Astrocyte of the hippocampus (primary cell): ENCODE measurements around the gene PTPN1.
"Not testable (repeated sequence)": the region's sequence is repeated elsewhere in the genome, so short reads cannot be mapped to it uniquely, and the experiment has no call there.

Experiments
- DNase-seq: peaks from one replicate; pipeline ENCODE4 v3.0.0; 2011; ENCODE audit warnings: low read depth, low spot score

Gene PTPN1

DNA sequence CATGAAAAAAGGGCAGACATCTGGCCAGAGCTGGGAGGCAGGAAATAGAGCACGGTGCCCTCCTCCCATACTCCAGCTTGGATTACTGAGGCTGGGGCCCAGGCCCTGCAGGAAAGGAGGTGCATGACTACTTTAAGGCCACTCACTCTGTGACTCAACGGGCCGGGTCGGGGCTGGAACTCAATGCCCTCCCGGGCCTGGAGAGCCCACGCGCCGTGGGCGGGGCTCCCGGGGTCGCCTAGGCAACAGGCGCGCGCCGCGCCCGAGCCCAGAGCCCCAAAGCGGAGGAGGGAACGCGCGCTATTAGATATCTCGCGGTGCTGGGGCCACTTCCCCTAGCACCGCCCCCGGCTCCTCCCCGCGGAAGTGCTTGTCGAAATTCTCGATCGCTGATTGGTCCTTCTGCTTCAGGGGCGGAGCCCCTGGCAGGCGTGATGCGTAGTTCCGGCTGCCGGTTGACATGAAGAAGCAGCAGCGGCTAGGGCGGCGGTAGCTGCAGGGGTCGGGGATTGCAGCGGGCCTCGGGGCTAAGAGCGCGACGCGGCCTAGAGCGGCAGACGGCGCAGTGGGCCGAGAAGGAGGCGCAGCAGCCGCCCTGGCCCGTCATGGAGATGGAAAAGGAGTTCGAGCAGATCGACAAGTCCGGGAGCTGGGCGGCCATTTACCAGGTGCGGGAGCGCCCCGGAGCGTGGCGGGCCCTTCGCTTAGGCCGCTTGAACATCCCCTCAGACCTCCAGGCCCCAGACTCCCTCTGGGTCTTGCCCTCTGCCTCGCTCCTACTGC lies at the start of gene PTPN1:
TSS of gene PTPN1 (plus strand) at position 461 of the 783 bp plus-strand sequence. CDS start at position 606, 145 bp downstream.
- peak; percentile 100 for DNase-seq

DNA sequence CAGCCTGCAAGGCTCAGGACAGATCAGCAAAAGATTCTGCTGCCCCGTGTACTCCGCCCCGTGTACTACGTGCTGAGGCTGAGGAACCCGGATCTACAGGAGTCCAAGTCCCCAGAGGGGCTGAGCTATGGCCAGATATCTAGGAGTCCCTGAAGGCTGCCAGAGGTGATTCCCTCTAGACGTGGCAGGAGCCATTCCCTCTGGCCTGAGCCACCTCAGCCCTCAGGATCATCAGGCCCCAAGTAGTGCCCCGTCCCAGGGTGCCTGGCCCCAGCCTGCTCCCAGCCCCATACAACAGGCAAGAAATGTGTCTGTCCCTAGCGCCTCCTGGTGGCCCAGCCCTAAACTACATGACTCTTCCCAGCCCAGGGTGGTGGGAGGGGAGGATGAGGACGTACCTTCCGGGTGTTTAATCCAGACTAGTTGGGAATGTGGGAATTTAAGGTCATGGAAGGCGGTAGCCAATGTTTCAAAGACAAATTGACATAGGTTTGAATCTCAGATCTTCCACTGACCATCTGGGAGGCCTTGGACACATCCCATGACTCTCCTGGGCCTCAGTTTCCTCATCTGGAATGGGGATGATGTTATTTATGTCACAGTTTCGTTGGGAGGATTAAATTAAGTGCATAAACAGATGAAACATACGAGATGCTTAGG lies 49.4 kb upstream of the PTPN1 start:
- DNase-seq, result peak; percentile 91

DNA sequence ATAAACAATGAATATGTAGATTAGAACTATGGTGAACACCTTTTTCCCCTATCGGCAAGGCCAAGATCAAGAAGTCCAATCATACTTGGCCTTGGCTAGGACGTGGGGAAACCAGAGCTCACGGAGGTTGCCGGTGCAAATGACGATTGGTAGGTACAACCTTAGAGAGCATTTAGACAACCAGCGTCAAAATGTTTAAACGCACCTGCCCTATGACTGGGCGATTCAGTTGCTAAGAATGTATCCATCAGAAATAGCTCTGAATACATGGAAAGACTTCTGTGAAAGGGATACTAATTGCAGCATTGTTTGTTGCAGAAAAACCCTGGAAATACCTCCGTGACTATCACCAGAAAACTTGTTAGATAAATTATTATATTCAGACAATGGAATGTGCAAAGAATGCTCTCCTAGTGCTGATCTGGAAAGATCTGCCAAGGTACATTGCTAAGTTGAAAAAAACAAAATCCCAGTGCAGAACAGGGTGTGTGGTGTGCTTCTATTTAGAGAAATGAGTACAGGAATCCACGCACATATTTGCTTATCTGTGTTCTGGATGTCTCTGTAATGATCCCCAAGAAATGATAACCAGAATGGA lies 48.0 kb upstream of the PTPN1 start:
- DNase-seq, result peak; percentile 59

DNA sequence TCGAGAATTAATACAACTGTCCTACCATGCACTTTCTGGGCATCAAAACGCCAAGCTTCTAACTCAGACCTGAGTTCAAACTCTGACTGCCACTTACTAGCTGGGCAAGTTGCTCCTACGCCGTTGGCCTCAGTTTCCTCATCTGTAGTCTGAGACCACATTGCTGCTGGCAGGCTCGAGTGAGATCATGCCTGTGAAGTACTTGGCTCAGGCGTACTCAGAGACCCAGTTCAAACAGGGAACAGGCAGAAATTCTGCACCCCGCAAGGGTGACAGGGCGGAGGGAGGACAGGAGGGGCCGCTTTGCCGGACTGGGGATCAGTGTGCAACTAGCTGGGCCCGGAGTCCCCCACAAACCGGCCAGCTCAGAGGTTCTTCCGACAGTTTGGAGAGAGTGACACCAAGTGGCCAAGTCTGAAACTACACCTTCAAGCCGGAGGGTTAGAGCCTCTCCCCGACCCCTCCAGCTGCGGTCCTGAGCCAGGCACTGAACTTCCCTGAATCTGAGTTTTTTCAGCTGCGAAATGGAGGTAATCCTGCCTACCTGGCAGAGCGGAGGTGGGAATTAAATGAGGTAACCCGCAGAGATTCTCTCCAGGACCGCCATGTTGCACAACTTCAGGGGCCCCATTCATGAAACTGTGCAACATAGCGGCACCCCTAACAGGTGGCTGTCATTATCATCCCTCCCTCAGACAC lies 46.0 kb upstream of the PTPN1 start:
- DNase-seq, result peak; percentile 67

DNA sequence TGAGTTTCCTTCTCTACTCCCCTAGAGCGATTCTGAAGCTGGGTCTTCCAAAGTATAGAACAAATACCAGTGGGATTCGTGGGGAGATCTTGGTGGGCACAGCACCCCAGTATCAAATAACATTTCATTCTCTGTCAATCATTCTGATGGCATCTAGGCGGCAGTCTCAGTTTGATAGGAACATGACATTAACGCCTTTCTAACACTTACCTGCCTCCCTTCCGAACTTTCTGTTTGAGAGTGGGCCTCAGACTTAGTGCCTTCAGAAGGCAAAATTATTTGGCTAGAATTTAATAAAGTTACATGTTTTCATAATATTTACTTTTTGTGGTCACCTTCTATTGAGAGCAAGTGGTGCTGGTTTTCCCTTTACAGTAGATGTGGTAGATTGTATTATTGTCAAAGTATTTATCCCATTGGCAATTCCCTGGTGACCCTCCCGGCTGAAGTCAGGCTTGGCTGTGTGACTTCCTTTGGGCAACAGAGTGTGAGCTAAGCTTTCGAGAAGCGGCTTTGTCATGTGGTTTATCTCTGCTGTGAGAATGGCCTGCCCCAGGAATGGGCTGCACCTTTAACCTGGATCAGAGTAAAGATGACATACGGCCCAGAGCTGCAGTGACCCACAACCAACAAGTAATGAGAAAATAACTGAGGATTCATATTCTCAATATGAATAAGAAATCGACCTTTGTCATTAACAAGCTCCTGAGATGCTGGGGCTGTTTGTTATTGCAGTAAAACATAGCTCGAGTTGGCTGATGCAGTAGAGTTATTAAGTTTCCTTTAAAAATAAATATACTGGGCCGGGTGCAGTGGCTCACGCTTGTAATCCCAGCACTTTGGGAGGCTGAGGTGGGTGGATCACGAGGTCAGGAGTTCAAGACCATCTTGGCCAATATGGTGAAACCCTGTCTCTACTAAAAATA lies 45.2 kb upstream of the PTPN1 start:
- DNase-seq, result no peak

DNA sequence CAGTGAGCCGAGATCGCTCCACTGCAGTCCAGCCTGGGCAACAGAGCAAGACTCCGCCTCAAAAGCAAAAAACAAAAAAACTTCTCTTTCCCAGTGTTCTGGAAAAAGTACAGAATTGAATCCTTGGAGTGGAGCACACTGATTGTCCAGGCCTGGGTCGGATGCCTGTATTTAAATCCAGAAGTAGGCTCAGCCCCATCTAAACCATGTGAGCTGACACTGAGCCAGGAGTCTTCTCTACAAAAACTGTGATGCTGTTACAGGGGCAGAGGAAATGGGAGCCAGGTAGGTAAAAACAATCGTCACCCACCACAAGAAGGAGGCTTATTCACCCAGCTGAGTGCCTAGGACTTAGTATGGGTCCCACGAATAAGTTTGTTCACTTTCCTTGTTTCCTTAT lies 43.0 kb upstream of the PTPN1 start:
- DNase-seq, result no peak

DNA sequence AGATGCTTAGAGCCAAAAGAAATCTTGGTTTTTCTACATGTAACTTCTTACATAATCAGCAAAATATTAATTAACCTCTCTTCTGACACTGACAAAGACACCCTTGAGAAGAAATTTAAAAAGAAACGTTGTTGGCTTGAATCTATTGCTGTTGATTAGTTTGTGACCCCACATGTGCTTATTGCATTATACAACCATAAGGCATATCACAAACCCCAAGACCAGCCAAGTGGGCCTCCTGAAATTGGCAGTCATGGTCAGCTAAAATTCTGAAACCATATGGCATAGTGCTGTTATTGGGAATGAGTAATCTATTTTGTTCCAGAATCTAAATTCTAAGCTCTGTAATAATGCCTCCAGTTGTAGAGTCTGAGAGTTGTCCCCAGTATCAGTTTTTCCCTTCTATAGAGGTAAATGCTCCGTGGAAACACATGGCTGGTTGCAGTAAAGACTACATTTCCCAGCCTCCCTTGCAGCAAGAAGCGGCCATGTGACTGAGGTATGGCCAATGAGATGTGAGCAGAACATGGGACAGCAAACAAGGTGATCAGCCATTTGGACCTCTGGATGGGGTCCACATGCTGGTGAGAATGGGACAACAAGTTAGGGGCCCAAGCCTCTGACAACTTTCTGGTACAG lies 42.3 kb upstream of the PTPN1 start:
- DNase-seq, result peak; percentile 59

DNA sequence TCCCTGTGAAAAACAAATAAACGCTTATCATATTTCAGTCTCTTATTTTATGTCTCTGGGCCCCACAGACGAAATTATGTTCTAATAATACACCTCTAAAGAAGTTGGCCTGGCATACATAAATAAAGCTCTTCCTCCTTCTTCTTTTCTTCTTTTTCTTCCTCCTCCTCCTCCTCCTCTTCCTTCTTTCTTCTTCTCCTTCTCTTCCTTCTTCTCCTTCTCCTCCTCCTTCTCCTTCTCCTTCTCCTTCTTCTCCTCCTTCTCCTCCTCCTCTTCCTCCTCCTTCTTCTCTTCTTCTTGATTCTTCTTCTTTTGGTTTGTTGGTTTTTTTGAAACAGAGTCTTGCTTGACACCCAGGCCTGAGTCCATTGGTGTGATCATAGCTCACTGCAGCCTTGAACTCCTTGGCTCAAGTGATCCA lies 41.8 kb upstream of the PTPN1 start:
- DNase-seq, result no peak

DNA sequence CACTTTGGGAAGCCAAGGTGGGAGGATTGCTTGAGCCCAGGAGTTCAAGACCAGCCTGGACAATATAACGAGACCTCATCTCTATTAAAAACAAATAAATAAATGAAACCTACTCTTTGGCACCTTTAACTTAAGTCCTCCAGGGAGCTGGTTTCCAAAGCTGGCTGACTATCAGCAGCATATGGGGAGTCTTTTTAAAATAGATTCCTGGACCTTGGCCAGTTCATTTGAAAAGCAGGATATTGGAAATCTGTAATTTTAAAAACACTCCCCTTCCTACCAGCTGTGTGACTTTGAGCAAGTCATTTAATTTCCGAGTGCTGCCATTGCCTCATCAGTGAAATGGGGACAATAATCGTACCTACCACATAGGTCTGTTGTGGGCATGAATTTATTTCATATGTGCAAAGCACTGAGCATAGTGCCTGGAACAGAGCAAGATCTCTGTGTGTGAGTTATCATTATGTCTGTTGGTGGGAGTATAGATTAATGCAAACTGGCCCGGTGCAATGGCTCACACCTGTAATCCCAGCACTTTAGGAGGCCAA lies 40.9 kb upstream of the PTPN1 start:
- DNase-seq, result no peak

DNA sequence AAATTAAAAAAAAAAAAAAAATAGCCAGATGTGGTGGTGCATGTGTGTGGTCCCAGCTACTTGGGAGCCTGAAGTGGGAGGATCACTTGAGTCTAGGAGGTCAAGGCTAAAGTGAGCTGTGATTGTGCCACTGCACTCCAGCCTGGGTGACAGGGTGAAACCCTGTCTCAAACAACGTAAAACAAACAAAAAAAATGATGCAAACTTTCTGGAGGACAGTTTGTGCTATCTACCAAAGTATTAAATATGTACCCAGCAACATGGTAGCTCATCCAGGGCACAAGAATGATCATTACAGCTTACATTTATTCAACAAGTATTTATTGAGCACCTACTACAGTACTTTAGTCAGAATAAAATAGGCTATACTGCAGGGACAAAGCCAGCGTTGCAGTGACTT lies 40.4 kb upstream of the PTPN1 start:
- DNase-seq, result no peak

DNA sequence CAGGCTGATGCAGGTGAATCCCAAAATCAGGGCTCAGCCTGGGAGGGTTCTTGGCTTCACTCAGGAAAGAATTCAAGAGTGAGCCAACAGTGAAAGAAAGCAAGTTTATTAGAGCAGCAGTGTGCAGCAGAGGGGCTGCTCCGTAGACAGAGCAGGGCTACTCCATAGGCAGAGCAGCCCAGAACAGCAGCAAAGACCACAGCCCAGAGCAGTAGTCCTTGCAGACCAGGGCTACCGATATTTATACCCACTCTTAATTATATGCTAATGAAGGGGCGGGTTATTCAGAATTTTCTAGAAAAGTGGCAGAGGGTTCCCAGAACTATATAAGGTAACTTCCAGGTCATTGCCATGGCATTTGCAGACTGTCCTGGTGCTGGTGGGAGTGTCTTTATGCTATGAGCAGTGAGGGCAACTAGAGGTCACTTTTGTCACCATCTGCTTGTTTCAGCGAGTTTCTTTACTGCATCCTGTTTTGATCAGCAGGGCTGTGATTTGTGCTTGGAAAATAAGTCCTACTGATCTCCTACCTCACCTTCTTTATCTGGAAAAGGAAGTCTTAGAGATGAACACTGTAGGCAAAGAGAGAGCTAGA lies 39.8 kb upstream of the PTPN1 start:
- no peak for DNase-seq

DNA sequence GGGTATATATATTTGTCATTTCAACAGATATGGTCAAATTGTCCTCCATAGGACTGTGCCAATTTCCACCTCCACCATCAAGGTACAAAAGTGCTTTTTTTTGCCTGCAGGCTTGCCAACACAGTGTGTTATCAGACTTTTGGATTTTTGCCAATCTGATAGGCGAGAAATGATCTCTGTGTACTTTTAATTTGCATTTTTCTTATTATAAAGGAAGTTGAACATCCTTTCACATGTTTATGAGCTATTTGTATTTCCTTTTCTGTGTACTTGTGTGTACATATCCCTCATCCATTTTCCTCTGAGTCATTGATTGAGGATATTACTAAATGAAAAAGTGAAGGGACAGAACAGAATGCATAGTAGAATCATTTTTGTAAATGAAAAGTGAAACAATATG lies 39.0 kb upstream of the PTPN1 start:
- no peak for DNase-seq

DNA sequence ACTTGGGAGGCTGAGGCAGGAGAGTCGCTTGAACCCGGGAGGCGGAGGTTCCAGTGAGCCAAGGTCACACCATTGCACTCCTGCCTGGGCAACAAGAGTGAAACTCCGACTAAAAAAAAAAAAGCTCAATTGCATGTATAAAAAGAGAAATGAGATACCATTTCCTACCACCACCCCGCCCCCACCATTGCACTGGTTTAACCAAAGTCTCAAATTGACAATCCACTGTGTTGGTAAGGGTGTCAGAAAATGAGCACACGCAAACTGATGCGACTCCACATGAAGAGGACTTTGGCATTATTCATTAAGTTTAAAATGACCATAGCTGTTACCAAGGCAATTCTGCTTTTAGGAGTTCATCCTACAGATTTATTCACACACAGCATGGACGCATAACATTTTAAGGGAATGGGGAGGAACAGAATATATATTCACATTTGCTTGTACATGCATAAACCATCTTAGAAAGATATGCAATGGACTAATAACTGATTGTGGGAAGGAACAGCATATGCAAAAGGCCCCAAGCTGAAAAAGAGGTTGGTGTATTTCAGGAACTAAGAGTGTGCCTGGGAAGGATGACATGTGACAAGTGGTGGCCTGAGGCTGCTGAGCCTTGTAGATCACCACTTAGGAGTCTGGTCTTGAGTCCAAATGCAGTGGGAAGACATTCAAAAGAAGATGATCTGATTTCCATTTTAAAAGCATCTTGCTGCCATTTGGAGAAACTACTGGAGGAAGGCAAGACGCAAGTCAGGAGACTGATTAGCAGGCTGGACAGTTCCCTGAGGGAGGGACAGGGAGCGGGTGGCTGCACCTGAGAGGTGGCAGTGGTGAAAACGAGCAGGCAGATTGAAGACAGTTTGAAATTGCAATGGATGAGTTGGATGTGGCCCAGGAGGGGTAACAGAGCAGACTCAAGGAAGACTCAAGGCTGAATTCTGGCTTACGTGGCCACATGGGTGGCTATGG lies 37.2 kb upstream of the PTPN1 start:
- no peak for DNase-seq

DNA sequence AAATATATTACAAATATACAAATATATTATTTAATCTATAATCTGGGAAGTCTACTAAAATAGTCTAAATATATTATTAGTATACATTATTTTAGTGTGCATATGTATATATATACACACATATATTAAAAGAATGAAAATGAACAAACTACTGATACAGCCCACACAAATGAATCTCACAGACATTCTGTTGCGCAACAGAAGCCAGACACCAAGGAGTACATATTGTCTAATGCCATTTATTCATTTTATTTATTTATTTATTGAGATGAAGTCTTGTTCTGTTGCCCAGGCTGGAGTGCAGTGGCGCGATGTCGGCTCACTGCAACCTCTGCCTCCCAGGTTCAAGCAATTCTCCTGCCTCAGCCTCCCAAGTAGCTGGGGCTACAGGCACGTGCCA lies 35.8 kb upstream of the PTPN1 start:
- DNase-seq, result not testable (repeated sequence)

DNA sequence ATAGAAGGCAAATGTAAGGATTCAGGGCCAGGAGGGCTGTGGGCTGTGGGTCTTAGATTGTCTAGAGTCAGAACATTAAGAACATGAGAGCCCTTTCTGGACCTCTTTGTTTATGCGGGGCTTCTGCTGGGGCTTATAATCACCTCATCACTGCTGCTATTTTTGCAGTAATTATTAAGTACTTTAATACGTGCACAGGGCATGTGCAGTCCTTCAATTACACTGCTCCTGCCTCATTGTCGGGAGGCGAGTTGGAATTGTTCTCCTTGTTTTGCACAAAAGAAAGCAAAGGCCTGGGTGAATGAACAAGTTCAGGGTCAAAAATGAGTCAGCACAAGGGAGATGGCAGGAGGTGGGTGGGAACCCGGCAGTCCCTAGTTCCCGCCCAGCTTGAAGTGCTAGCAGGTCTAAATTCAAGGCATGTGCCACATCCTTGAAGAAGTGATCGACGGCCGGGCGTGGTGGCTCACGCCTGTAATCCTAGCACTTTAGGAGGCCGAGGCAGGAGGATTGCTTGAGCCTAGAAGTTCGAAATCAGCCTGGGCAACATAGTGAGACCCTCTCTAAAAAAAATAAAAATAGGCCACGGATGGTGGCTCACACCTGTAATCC lies 34.4 kb upstream of the PTPN1 start:
- peak; percentile 50 for DNase-seq

DNA sequence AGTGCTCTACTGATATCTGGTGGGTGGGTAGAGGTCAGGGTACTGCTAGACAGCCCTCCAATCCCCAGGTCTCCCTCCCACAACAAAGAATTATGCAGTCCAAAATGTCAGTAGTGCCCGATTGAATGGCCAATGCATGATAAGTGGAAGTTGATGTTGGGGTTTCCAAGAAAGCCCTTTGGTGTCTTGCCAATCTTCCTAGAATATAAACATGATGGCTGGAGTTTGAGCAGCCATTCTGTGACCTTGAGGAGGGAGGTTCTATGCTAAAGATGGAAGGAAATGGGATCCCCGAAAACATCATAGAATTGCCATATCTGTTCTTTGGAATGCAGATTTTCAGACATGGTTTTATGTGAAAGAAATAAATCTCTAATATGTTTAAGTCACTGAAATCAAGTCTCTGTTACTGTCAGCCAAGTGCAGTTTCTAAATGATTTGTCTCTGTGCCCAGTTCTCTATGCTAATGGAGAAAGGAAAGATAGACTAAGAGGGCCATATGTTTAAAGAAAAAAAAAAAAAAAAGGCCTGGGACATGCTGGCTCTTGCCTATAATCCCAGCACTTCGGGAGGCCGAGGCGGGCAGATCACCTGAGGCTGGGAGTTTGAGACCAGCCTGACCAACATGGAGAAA lies 32.8 kb upstream of the PTPN1 start:
- DNase-seq, result no peak

DNA sequence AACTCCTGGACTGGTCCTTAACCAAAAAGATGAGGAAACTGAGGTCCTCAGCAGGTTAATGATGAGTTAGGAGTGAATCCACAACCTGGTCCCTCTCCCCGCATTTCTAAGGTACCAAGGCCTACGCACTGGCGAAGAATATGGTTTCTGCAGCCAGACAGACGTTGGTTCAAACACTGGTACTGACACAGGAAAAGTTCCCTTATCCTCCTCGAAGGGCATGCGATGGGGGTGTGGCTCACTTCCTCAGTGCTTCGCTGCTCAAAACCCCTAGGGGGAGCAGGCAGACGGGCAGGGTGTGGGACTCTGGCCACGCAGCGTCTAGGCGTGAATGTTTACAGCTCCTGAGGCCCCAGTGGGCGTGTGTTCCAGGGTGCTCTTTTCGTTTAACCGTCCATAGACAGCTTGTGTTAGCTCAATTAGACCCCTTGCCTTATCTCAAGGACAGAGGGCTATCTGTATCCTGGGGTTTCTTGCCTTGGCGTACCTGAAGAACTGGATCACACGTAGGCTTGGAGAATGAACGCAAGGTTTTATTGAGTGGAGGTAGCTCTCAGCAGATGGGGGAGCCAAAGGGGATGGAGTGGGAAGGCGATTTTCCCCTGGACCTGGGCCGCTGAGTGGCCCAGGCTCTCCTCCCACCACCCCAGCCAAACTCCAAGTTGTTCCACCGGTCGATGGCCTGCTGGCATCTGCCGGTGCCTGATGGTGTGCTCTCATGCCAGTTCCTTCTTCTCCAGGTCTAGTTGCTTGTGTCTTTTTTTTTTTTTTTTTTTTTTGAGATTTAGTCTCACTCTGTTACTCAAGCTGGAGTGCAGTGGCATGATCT lies 31.8 kb upstream of the PTPN1 start:
- peak; percentile 57 for DNase-seq
